ENCODE data around the gene ESRRB.

ESRRB gene

DNA sequence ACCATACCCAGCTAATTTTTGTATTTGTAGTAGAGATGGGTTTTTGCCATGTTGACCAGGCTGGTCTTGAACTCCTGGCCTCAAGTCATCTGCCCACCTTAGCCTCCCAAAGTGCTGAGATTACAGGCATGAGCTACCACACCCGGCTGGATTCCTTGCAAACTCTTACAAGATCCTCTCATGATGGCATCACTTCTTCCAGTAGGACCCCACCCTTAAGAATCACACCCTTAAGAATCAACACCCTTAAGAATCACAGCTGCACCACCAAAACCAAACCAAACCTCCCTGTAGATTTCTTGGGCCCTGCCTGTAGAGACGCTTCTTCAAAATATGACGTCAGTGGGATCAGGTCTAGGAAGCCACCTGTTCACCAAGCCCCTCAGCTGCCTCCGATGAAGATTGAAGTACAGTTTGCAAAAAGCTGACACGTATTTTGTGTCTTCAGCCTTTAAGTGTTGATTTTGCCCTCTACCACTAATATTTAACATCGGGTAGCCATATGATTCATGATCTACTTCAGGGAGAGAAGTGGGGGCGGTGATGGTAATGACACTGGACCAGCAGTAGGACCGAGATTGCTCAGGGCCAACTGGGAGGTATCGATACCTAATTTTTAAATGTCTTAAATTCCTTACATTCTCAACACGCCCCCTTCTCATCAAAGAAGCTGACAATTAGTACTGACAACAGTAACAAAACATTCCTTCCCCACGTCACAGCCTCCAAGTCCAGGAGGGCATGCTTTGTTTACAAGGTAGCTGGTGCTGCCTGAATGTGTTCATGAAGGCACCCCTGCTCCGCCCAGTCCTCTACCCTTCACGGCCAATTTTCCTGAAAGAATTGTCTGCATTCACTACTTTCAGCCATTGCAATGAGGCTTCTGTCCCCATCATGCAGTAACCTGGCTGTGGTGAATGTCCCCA is 57.2 kb downstream of the ESRRB start:
- Histone ChIP-seq H3K27ac (no peak overlapping the region), H3K4me3 (no peak overlapping the region)

DNA sequence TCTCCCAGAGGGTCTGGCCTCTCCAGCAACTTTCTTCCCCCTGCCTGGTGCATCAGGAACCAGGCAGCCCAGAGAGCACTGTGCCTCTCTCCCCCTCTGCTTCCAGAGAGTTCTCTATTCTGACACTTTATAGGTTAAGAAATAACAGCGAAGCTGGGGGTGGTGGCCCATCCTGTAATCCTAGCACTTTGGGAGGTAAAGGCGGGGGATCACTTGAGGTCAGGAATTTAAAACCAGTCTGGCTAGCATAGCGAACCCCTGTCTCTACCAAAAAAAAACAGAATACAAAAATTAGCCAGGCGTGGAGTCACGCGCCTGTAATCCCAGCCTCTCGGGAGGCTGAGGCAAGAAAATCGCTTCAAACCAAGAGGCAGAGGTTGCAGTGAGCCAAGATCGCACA is 58.3 kb downstream of the ESRRB start:
- Histone ChIP-seq H3K27ac (no peak overlapping the region), H3K4me3 (no peak overlapping the region)

DNA sequence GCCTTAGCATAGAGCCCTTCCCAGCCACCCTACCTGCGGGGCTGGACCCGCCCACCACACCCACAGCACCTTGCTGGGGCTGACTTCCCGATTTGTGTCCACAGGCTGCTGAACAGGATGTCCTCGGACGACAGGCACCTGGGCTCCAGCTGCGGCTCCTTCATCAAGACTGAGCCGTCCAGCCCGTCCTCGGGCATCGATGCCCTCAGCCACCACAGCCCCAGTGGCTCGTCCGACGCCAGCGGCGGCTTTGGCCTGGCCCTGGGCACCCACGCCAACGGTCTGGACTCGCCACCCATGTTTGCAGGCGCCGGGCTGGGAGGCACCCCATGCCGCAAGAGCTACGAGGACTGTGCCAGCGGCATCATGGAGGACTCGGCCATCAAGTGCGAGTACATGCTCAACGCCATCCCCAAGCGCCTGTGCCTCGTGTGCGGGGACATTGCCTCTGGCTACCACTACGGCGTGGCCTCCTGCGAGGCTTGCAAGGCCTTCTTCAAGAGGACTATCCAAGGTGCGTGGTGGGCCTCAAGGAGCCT is 63.4 kb downstream of the ESRRB start:
- no peak overlapping the region for H3K27ac ChIP-seq
- no peak overlapping the region for H3K4me3 ChIP-seq

DNA sequence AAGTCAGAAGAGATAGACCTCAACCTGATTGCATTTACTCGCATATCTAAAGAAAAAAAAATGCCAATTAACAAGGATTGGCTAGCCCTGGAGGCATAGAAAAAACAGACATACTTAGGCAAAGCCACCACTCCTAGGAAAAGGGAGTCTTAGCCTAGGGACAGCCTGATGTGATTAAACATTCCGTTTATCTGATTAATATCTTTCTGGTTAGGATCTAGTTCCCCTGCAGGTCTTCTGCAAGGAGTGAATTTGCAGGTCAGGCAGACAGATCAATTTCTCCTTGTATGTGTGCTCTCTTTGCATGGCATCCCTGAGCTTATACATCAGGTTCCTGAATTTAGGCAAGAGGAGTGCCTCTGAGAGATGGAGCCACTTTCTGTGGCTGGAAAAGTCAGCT is 70.5 kb downstream of the ESRRB start:
- Histone ChIP-seq H3K4me3 (no peak overlapping the region), H3K27ac (no peak overlapping the region)

DNA sequence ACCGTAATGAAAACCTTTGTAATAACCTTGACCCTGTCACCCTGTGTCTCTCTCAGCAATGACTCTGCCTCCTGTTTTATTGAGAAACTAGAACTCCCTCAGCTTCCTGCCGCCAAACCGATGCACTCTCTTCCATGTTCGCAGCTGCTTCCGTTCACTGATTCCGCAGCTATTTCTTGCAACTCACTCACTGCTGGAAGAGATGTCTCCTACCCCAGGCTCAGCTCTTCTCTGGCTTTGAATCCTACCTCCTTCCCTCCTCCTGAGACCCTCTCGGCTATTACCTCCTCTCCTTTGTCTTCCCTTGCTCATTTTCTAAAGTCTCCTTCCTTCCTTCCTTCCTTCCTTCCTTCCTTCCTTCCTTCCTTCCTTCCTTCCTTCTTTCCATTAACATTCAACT is 71.0 kb downstream of the ESRRB start:
- H3K27ac ChIP-seq, result no peak overlapping the region
- H3K4me3 ChIP-seq, result no peak overlapping the region

DNA sequence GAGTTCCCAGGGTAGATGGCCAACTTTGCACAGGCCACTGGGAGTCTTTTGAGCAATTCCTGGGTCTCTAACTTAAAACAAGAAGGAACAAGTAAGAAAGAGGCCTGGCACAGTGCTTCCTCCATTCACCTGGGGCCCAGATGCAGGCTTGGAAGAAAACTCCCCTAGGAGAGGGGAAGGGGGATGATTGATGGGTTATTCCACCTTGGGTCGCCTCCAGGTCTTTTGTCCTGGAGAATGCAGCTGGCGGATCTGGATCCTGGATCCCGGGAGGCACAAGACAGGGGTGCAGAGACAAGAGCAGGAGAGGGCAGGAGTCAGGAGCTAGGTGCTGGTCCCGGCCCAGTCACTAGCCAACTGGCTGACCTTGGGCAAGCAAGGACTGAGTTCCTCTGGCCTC is 74.5 kb downstream of the ESRRB start:
- Histone ChIP-seq H3K4me3 (no peak overlapping the region), H3K27ac (no peak overlapping the region)

DNA sequence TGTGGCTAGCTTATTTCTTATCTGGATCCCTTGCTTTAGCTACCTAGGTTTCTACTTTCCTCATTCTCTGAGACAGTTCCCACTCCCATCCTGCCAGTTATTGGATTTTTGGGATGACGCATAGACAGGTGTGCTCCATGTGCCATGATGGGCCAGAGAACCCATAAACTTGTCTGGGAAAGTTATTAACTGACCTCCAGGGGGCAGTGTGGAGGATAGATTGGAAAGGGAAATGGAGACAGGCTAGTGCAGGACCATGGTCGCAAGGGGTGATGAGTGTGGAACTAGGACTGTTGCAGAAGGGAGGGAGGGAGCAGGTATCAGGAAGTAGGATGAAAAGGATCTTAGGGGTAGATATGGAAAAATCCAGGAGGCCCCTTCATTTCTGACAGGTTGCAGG is 80.3 kb downstream of the ESRRB start:
- Histone ChIP-seq H3K27ac (no peak overlapping the region), H3K4me3 (no peak overlapping the region)

DNA sequence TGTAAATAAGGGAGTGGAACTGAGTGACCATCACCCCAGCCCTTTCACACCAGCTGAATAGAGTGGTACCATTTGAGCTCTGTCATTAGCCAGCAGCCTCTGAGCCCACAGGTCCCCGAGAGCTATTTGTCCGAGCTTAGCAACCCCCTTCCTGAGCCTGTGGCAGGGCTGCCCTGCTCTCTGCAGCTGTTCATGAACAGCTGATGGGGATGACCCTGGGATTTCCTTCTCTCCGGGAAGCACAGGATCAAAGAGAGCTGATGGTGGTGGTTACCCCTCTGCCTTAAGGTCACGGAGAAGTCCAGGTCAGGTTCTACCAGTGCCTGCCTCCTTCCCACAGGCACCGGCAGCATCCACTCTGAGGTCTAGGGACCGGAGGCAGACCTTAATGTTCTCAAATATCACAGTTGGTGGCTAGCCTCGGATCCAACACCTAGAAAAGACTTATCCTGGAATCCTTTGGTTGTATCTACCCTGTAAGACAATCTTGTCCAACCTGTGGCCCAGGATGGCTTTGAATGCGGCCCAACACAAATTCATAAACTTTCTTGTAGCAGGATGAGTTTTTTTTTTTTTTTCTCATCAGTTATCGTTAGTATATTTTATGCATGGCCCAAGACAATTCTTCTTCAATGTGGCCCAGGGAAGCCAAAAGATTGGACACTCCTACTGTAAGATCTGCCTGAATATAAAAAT is 81.1 kb downstream of the ESRRB start:
- Histone ChIP-seq H3K27ac (no peak overlapping the region), H3K4me3 (no peak overlapping the region)

DNA sequence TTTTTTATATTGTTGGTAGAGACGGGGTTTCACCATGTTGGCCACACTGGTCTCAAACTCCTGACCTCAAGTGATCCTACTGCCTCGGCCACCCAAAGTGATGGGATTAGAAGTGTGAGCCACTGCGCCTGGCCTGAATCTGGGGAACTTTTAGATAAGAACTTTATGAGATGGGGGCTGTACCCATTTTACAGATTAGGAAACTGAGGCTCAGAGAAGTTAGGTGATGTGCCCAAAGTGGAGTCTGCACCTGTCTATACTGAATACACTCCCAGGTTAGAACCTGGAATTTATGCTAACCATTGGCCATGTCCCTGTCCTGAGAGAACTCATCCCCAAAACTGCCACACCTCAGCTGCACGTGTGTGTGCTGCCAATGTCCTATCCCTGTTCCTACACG is 81.9 kb downstream of the ESRRB start:
- no peak overlapping the region for H3K27ac ChIP-seq
- no peak overlapping the region for H3K4me3 ChIP-seq

DNA sequence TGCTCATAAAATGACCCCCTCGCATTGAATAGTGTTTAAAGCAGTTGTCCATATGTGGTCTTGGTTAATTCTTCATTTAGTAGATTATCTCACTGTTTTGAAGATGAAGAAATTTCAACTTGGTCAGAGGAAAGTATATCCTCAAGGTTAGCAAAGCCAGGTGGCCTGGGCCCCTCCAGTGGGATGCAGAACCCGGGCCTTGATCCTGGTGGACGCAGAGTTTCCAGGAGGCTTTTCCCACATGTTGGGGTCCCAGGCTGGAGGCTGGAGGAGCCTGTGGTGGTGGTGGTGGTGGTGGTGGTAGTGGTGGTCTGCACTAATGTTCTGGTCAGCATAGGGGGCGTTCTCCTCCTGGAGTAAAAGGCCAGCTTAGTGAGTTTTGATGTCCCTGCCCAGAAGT is 85.9 kb downstream of the ESRRB start:
- Histone ChIP-seq H3K27ac (no peak overlapping the region), H3K4me3 (no peak overlapping the region)

DNA sequence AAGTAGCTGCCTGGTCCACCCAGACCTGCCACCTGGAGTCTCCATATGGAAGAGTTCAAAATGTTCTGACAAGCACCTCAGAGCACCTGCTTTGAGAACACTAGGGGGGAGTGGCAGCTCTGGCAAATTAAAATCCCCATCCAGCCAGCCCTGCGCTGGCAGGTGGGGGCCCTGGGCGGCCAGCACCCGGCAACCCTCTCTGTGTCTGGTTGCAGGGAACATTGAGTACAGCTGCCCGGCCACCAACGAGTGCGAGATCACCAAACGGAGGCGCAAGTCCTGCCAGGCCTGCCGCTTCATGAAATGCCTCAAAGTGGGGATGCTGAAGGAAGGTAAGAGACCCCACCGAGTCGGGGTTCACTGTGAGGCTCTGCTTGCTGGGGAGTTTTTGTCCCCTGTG is 86.4 kb downstream of the ESRRB start:
- Histone ChIP-seq H3K4me3 (no peak overlapping the region), H3K27ac (no peak overlapping the region)

DNA sequence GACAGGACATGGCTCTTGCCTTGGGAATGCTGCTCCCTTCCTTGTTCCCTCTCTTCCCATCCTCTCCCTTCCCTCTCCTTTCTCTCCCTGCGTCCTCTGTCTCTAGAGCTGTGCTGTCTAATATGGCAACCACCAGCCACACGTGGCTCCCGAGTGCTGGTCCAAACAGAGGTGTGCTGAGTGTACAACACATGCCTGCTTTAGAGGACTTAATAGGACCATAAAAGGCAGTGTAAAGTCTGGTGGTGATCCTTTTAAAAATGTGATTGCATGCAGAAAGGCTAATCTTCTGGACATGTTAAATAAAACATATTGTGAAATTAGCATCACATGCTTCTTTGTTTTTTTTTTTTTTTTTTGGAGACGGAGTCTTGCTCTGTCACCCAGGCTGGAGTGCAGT is 87.2 kb downstream of the ESRRB start:
- no peak overlapping the region for H3K4me3 ChIP-seq
- H3K27ac ChIP-seq, result no peak overlapping the region

DNA sequence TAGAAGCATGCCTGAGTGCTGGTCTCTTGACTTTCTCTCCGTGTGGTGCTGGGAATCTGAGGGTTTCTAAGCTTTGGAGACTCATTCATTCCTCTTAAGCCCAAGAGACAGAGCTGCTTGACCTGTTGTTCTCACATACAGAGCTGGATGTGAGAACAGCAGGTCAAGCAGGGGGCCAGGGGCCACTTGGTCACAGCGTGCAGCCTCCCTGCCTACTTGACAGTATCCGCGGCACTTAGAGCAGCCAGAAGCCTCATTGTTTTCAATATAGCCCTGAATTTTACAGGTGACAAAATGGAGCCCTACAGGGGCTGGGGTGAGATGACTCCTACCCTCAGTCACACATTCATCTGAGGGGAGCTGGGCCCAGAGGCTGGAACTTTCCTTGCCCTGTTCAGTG is 88.9 kb downstream of the ESRRB start:
- H3K27ac ChIP-seq, result no peak overlapping the region
- H3K4me3 ChIP-seq, result no peak overlapping the region

DNA sequence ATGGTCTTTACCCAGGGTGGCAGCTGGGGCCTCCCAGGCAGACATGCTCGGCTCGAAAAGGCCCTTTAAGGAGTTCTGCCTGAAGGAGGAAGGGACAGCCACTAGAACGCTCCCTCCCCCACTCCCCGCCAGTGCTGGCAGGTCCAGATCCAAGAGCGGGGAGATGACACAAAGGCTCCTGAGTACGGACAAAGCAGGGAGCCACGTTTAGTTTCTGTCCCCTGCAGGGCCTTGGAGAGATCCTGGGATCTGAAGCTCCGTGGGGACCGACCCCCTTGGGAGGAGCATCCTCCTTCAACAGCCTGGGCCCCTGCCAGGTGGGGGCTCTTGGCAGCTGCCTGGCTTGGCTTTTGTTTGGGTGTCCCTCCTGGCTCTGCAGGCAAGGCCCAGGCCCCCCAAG is 89.7 kb downstream of the ESRRB start:
- H3K4me3 ChIP-seq, result no peak overlapping the region
- H3K27ac ChIP-seq, result no peak overlapping the region

DNA sequence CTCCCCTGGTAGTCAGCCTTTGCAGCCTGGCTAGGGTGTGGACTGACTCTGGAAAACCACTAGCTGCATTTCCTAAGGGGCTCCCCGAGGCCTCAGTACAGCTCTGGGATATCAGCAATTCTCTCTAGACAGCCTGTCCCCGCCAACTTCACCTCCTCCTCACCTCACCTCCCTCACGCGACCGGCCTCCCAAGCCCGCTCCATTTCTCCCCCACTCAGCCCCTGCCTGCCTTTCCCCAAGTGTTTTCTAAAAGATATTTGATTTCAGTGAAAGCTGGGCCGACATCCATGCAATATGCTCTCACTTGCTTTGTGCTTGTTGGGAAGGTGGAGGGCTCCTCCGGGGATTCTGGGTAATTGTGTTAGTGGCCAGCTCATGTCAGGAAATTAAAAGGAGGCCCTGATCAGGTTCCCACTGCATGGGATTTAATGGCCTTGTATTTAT is 91.8 kb downstream of the ESRRB start:
- no peak overlapping the region for H3K4me3 ChIP-seq
- H3K27ac ChIP-seq, result no peak overlapping the region

DNA sequence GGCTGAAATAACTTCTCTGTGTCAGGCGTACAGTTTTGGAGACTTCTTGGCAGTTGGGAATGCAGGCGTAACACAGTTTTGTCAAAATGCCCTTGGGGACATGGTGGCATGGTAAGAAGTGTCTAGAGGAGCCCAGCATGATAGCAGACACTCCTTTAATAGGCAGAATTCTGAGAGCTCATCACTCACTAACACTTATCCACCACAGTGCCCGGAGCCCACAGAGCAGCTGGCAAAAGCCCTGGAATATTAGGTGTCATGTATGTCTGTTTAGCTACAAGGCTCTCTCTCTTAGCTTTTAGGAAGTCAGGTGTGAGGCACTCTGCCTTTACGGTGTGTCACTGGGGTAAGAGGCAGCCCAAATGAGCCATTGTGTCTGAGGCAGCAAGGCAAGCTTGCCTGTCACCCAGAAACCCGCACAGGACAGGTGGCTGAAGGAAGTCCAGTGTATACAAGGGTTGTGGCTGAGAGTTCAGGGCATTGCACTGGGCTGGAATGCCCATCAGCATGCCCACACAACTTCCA is 96.3 kb downstream of the ESRRB start:
- Histone ChIP-seq H3K27ac (no peak overlapping the region), H3K4me3 (no peak overlapping the region)

DNA sequence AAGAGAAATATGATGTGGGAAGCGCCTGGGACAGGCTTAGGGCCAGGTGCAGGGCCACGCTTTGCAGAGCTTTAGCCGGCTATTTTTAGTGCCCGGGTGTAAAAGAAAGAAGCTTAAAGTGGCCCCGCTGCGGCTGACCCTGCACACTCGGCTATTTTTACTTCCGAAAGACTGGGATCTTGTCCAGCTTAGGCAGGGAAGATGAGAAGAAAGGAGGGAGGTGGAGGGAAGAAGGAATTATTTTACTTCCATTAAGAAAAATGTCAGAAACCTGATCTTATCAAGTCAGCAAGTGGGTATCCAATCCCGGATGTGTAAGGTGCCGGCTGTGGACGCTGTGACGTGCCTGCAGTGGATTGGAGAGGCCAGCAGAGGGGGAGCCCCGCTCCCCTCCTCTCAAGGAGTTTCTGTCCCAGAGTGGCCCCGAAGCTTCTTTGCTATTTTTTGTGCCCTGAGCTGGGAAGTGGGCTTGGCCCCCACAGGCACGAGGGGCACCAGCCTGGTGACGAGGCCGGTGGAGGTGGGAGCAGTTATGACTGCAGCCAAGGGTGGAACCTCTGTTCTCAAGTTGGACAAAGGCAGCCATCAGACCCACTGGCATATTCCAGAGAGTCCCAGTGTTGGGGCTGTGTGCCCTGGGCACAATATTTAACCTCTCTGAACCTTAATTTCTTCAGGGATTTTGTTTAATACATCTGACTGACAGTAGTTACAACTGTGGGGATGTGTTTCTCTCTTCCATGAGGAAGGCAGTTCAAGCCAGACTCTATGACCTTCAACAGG is 97.7 kb downstream of the ESRRB start:
- no peak overlapping the region for H3K4me3 ChIP-seq

DNA sequence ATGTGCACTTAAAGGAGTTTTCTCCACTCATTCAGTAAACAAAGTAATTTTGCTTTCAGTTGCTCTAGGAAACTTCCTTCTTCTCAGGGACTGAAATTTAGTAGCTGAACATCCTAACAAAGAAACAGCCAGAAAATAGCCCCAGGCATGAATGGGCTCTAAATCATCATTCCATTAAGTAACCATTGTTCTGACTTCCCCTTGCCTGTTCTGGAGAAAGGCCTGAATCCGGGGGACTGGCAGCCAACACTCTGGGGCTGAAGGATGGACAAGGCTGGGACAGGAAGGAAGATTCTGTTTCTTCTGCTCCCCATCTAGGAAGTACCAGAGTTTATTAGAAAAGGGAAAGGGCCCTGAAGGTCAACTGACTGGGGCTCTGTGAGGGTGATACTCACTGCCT is 104.5 kb downstream of the ESRRB start:
- H3K4me3 ChIP-seq, result no peak overlapping the region
- no peak overlapping the region for H3K27ac ChIP-seq

More for the DNA sequence above, 97.7 kb downstream of the ESRRB start:
- no peak overlapping the region for H3K27ac ChIP-seq

DNA sequence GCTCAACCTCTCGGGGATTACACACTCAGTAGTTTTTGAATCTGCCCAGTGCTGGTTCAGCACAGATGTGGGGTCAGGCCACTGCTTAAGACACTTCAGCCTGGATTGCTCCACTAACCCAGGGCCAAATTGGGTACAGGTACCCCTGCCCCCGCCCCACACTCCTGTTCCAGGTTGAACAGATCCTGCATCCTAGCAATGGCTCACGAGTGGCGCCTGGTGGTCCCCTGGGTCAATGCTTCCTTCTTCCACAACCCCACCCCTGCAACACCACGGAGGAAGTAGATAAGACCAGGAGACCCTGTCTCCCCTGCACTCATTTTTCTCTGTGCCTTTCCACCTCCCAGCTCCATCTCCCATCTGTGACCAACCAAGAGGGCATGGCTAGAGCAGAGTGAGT is 108.4 kb downstream of the ESRRB start:
- no peak overlapping the region for H3K4me3 ChIP-seq
- H3K27ac ChIP-seq, result no peak overlapping the region

DNA sequence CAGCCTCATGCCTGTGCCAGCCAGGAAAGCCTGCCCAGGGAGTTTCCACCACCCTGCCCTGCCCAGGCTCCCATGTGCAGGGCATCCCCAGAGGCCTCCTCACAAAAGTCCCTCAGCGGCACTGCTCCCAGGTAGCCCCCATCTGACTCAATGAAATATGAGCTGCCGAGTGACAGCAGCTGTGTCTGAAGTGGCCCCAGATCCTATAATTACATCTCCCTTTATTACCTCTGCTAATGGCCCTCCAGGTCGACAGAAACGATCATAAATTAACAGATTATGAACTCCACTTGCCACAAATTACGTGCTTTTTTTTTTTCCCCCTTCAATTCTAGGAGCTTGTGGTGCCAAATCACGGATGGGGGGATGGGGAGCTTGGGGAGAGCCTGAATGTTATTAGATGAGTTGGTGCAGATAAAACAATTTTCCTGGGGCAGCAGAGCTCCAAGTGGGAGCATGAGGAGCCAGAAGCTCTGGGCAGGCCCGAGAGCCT is 110.4 kb downstream of the ESRRB start:
- H3K27ac ChIP-seq, result no peak overlapping the region

More for the DNA sequence above, 110.4 kb downstream of the ESRRB start:
- H3K4me3 ChIP-seq, result no peak overlapping the region

Measured in skin epidermis (tissue), 12 donors.